Stromal cell of bone marrow (primary cell): ENCODE results near the gene ZBTB5.
"Not testable (repeated sequence)": the region's sequence is repeated elsewhere in the genome, so short reads cannot be mapped to it uniquely, and the experiment has no call there.

Source experiments
- DNase-seq: peaks from one replicate; pipeline ENCODE4 v3.0.0-alpha.2; 2012; ENCODE audit warnings: low read depth

ZBTB5 gene

GRCh38 chr9:37404590-37404989, 60.7 kb downstream of the ZBTB5 start:
- DNase-seq: no peak

- DNase-seq: no peak
Observed at GRCh38 chr9:37399336-37399735, 65.9 kb downstream of the ZBTB5 start.

DNA sequence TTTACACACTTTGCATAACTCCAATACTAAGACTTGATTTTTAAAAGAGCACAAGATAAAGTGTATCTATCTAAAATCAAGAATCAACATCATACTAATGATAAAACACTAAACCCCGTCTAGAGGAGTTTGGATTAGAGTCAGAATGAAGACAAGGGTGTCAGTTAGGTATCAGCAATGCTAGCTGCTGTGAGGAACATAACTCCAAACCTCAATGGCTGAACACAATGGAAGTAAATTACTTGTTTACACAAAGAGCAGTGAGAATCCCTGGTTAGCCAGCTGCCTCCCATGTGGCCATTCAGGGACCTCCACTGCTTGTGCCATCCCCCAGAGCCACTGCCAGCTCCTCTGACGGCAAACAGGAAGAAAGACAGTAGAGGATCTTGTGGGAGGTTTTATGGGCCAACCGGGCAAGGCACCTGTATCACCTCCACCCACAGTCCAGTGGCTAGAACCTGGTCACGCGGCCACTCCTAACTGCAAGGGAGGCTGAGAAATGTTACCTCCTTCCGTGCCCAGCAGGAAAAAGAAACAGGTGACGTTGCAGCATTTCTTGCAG, 66.7 kb downstream of the ZBTB5 start:
- no peak for DNase-seq

- not testable (repeated sequence) for DNase-seq
Observed at GRCh38 chr9:37397948-37398347, 67.3 kb downstream of the ZBTB5 start.

DNA sequence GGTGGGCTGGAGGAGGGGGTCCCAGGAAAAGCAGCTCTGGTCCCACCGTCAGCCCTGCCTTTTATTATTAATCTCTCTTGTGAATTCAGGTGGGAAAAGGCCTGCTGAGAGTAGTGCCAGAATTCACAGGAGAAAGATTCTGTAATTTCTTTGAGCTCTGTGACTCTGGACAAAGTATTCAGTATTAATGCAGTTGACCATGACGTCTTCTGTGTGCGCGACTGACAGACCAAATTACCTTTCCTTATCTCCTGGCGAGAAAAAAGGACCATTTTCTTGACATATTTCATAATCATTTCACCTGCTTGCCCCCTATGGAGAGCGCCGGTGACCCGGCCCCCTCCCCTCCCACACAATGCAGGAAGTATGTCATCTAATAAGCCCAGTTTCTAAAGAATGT, 69.6 kb downstream of the ZBTB5 start:
- no peak for DNase-seq

- DNase-seq: no peak
Observed at GRCh38 chr9:37395229-37395628, 70.0 kb downstream of the ZBTB5 start.

GRCh38 chr9:37392272-37392671, 73.0 kb downstream of the ZBTB5 start:
- no peak for DNase-seq

DNA sequence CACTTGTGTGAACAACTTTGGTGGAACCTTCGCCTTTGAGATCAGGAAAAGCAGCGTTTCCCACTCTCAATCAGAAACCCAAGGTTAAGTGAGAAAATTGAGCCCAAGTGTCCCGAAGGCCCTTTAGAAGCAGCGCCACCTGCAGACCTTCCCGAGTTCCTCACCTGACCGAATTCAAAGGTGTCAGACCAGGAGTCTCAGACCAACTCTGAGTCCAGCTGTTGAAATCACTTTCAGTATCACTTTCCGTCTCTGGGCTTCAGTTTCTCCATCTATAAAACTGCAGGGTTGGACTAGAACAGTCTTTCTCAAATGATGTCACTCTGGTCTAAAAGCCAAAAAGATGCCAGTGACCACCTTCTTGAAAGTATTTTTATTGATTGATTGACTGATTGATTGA, 74.5 kb downstream of the ZBTB5 start:
- DNase-seq: no peak
